Measurements from ENCODE around the gene ARHGAP25. TPM values are rescaled to one million over a fixed set of nuclear protein-coding genes. Genes with fewer than 3 reads are reported as not detected.

The ARHGAP25 gene
- total RNA-seq, 2 experiments from 2014 or later = 18.6 to 43.8 TPM

- peak; percentile 87 for DNase-seq (ENCODE audit: low spot score)
- peak overlapping the region; percentile 65 for H3K4me2 ChIP-seq (ENCODE audit: low read length)
- no peaks in the 10 kb centered on the region for H3K9me3 ChIP-seq (ENCODE audit: low read length)
- POLR2A ChIA-PET = interaction anchor here (1.0 to 1.1 kb wide), 2 partner anchors 19 to 349 kb away, joined by 3 to 4 read pairs; no protein-coding TSS in a partner anchor
- H4K20me1 ChIP-seq (ENCODE audit: insufficient read depth, low read length) = no peaks in the 10 kb centered on the region
- H2AFZ ChIP-seq (ENCODE audit: low read length) = peak overlapping the region; percentile 94
- no peaks in the 10 kb centered on the region for H3K9me2 ChIP-seq (ENCODE audit: insufficient read depth, low read length)
- no peaks in the 10 kb centered on the region for H3K36me3 ChIP-seq (ENCODE audit: insufficient read depth, low read length)
- peaks cover 28% of the 10 kb centered on the region for H3K4me1 ChIP-seq (ENCODE audit: insufficient read depth, low read length, poor library complexity, severe bottlenecking)
- BruUV-seq (replicated peaks) = no TSS peak
- H3K4me3 ChIP-seq (ENCODE audit: low read depth, low read length, poor library complexity, severe bottlenecking) = peak overlapping the region; percentile 51
- CTCF ChIA-PET (ENCODE audit: unreplicated experiment) = interaction anchor here (1.6 kb wide), 1 partner anchor 193 kb away, joined by 5 read pairs; no protein-coding TSS in a partner anchor
- TF ChIP-seq CTCF (conservative IDR thresholded peaks at IDR 0.05; ENCODE audit: low read length) (no peak), EZH2phosphoT487 (IDR thresholded peaks at IDR 0.05; ENCODE audit: borderline replicate concordance, low read depth, low read length) (no peak)
- H3K79me2 ChIP-seq (ENCODE audit: insufficient read depth, low read depth, low read length) = no peaks in the 10 kb centered on the region
- H3K27ac ChIP-seq (ENCODE audit: low read depth, low read length, poor library complexity, severe bottlenecking) = peak overlapping the region; percentile 68
- intact Hi-C loops (cut with micrococcal nuclease; ENCODE audit: unreplicated experiment) = loop anchor here (2.0 to 5.0 kb wide), 4 partner anchors 20 to 248 kb away; partner anchors contain the start of genes APLF, ARHGAP25 and FBXO48
Measured at GRCh38 chr2:68714866-68715265, 19.7 kb upstream of the ARHGAP25 start.

- Histone ChIP-seq H4K20me1 (ENCODE audit: insufficient read depth, low read length) (no peaks in the 10 kb centered on the region), H2AFZ (ENCODE audit: low read length) (peak overlapping the region; percentile 94), H3K27ac (ENCODE audit: low read depth, low read length, poor library complexity, severe bottlenecking) (peak overlapping the region; percentile 68), H3K9me2 (ENCODE audit: insufficient read depth, low read length) (no peaks in the 10 kb centered on the region), H3K4me1 (ENCODE audit: insufficient read depth, low read length, poor library complexity, severe bottlenecking) (peaks cover 31% of the 10 kb centered on the region), H3K79me2 (ENCODE audit: insufficient read depth, low read depth, low read length) (no peaks in the 10 kb centered on the region), H3K4me2 (ENCODE audit: low read length) (peak overlapping the region; percentile 65), H3K36me3 (ENCODE audit: insufficient read depth, low read length) (no peaks in the 10 kb centered on the region), H3K4me3 (ENCODE audit: low read depth, low read length, poor library complexity, severe bottlenecking) (peak overlapping the region; percentile 51), H3K9me3 (ENCODE audit: low read length) (no peaks in the 10 kb centered on the region)
- TF ChIP-seq CTCF (conservative IDR thresholded peaks at IDR 0.05; ENCODE audit: low read length) (peak; percentile 90), EZH2phosphoT487 (IDR thresholded peaks at IDR 0.05; ENCODE audit: borderline replicate concordance, low read depth, low read length) (no peak)
- POLR2A ChIA-PET = interaction anchor here (0.7 to 1.5 kb wide), 3 partner anchors 18 to 63 kb away, joined by 3 to 4 read pairs (median 3); no protein-coding TSS in a partner anchor
- peak; percentile 87 for DNase-seq (ENCODE audit: low spot score)
- CTCF ChIA-PET (ENCODE audit: unreplicated experiment) = no interaction called here
- intact Hi-C loops (cut with micrococcal nuclease; ENCODE audit: unreplicated experiment) = loop anchor here (2.0 to 5.0 kb wide), 4 partner anchors 19 to 248 kb away; partner anchors contain the start of genes APLF, ARHGAP25 and FBXO48
- BruUV-seq (replicated peaks) = no TSS peak
Measured at GRCh38 chr2:68715353-68716041, 19.1 kb upstream of the ARHGAP25 start.
